Stomach (tissue), 9 donors: ENCODE data around the gene ZFP92. TPM values are rescaled to one million over a fixed set of nuclear protein-coding genes. Genes with fewer than 3 reads are reported as not detected.
"Not testable (repeated sequence)": the region's sequence is repeated elsewhere in the genome, so short reads cannot be mapped to it uniquely, and the experiment has no call there.

Experiments used
- DNase-seq, 2 donors: peaks; one replicate each; pipeline versions ENCODE4 v3.0.0 to v3.0.0-alpha.2; 2013 to 2019
- H3K27ac ChIP-seq, 5 donors: fragments of 200-600 bp in 4 of 5; sonication (generic) in 4 of 5; one replicate each; pipeline ENCODE4 v1.5.1; 2013 to 2019; ENCODE audit warnings: mild to moderate bottlenecking in 1 of 5, moderate library complexity in 1 of 5
- H3K27me3 ChIP-seq, 3 donors: fragments of 200-600 bp; sonication (generic); one replicate each; pipeline ENCODE4 v1.5.1; 2017 to 2019; ENCODE audit warnings: mixed run types in 1 of 3
- H3K36me3 ChIP-seq, 4 donors: fragments of 200-600 bp; sonication (generic); 1 replicate in 3 of 4; 2 replicates in 1 of 4; pipeline ENCODE4 v1.5.1; 2016 to 2019
- H3K4me1 ChIP-seq, 4 donors: fragments of 200-600 bp; sonication (generic); one replicate each; pipeline ENCODE4 v1.5.1; 2016 to 2019
- H3K4me3 ChIP-seq, 4 donors: fragments of 200-600 bp; sonication (generic) in 3 of 4; one replicate each; pipeline ENCODE4 v1.5.1; 2016 to 2019; ENCODE audit warnings: mild to moderate bottlenecking in 1 of 4
- H3K9me3 ChIP-seq, 4 donors: fragments of 200-600 bp; sonication (generic); one replicate each; pipeline ENCODE4 v1.5.1; 2016 to 2019
- CTCF ChIP-seq, 7 experiments: fragments of 450-650 bp in 4 of 7; fragments of 200-600 bp in 3 of 7; sonication (generic) in 3 of 7; IDR thresholded peaks; one replicate each; pipeline ENCODE4 v1.5.1; 2016 to 2019; ENCODE audit warnings: antibody characterized with exemption in 7 of 7, control low read depth in 2 of 7, mild to moderate bottlenecking in 1 of 7
- EP300 ChIP-seq: sonication (generic); formaldehyde crosslinking; IDR thresholded peaks from one replicate; pipeline ENCODE4 v1.6.1; 2017; ENCODE audit warnings: antibody characterized with exemption
- POLR2A ChIP-seq, 4 donors: fragments of 450-650 bp; IDR thresholded peaks; one replicate each; pipeline ENCODE4 v1.6.1; 2016; ENCODE audit warnings: antibody characterized with exemption in 4 of 4, control low read depth in 2 of 4, mild to moderate bottlenecking in 1 of 4, moderate library complexity in 1 of 4
- POLR2AphosphoS5 ChIP-seq, 3 donors: sonication (generic); formaldehyde crosslinking; IDR thresholded peaks; one replicate each; pipeline ENCODE4 v1.6.1; 2016; ENCODE audit warnings: antibody characterized with exemption in 3 of 3
- WGBS, 5 donors: extraction: QIAGEN DNeasy Blood & Tissue Kit in 3 of 5; methylation state at CpG; one replicate each; pipeline versions ENCODE4 v1.1.5 to v1.1.7; 2013 to 2018; 5-methylcytosine and 5-hydroxymethylcytosine counted together
- intact Hi-C: fragments of 100-400 bp; cut with DNase I; formaldehyde crosslinking; loops from one replicate; pipeline ENCODE4 v1.15.1; 2023; ENCODE audit warnings: low total_unique reads
- polyA plus RNA-seq, 3 donors: library from polyadenylated mRNA; stranded (reverse); fragments of 200-250 nt; gene quantifications; one replicate each; pipeline ENCODE4 v1.2.3, GENCODE V29; 2013
- total RNA-seq, 5 donors: library from RNA; depleted of rRNA; stranded (reverse); fragments of >200 nt; gene quantifications; one replicate each; pipeline versions ENCODE4 v1.1.0 to v1.2.3, GENCODE V29; 2014 to 2016
- donor health status: healthy with polysubstance abuse.
- donor health status: Bipolar disorder and iron deficiency.
- donor health status: healthy.

ZFP92 gene
- total and polyA plus RNA-seq, 8 donors = under 0.01 to 0.92 (median 0.31) TPM; not detected in 3

- H3K27ac ChIP-seq = no peak overlapping the region
- WGBS, 5 donors = 84 to 93% (median 90%) methylated on average over 3 of the region's 3 CpGs
- TF ChIP-seq EP300 = no peak
- no peak for TF ChIP-seq CTCF (IDR thresholded peaks at IDR 0.05)
- peaks cover 0 to 11% (median 4%) of the 10 kb centered on the region in 4 donors for H3K9me3 ChIP-seq
- intact Hi-C loops = no loop called here
- H3K4me1 ChIP-seq = peaks cover 0 to 4% (median 0%) of the 10 kb centered on the region in 4 donors
- H3K4me3 ChIP-seq = no peak overlapping the region
- DNase-seq = no peak
- no peaks in the 10 kb centered on the region for H3K36me3 ChIP-seq
- no peaks in the 10 kb centered on the region for H3K27me3 ChIP-seq
Observed at GRCh38 chrX:153382563-153383482, 28.4 kb upstream of the ZFP92 start.

- WGBS, 5 donors = 78 to 88% (median 87%) methylated on average over 5 to 6 of the region's 6 CpGs
- H3K36me3 ChIP-seq = no peaks in the 10 kb centered on the region
Observed at GRCh38 chrX:153384390-153384789, 26.9 kb upstream of the ZFP92 start.

GRCh38 chrX:153384973-153385372 lies 26.3 kb upstream of the ZFP92 start:
- H3K4me1 ChIP-seq, H3K27ac ChIP-seq, DNase-seq, H3K36me3 ChIP-seq, H3K4me3 ChIP-seq, H3K27me3 ChIP-seq, H3K9me3 ChIP-seq, intact Hi-C loops: not testable (repeated sequence)
- WGBS, 5 donors = 63 to 83% (median 69%) methylated on average over 2 of the region's 2 CpGs

More at GRCh38 chrX:153384390-153384789, 26.9 kb upstream of the ZFP92 start:
- no peak overlapping the region for H3K4me3 ChIP-seq
- no peaks in the 10 kb centered on the region for H3K27me3 ChIP-seq
- H3K4me1 ChIP-seq = peaks cover 0 to 4% (median 0%) of the 10 kb centered on the region in 4 donors
- no peak overlapping the region for H3K27ac ChIP-seq
- TF ChIP-seq EP300 = no peak
- no peak for TF ChIP-seq CTCF (IDR thresholded peaks at IDR 0.05)
- no peak for TF ChIP-seq POLR2A (IDR thresholded peaks at IDR 0.05)
- TF ChIP-seq POLR2AphosphoS5 (IDR thresholded peaks at IDR 0.05) = no peak
- DNase-seq = no peak
- intact Hi-C loops = no loop called here
- H3K9me3 ChIP-seq = no peaks in the 10 kb centered on the region

- DNase-seq = no peak
- H3K36me3 ChIP-seq = no peaks in the 10 kb centered on the region
- H3K27ac ChIP-seq = no peak overlapping the region
- intact Hi-C loops = no loop called here
- 77 to 86% (median 80%) methylated on average over 5 of the region's 5 CpGs for WGBS, 5 donors
- no peak for TF ChIP-seq EP300
- no peak for TF ChIP-seq POLR2AphosphoS5 (IDR thresholded peaks at IDR 0.05)
- TF ChIP-seq POLR2A (IDR thresholded peaks at IDR 0.05) = no peak
- no peak for TF ChIP-seq CTCF (IDR thresholded peaks at IDR 0.05)
- no peaks in the 10 kb centered on the region for H3K27me3 ChIP-seq
- H3K4me3 ChIP-seq = no peak overlapping the region
- no peaks in the 10 kb centered on the region for H3K9me3 ChIP-seq
- H3K4me1 ChIP-seq = peaks cover 0 to 4% (median 0%) of the 10 kb centered on the region in 4 donors
Observed at GRCh38 chrX:153386097-153386496, 25.2 kb upstream of the ZFP92 start.

GRCh38 chrX:153387345-153387744 lies 23.9 kb upstream of the ZFP92 start:
- no peaks in the 10 kb centered on the region for H3K4me1 ChIP-seq
- WGBS, 5 donors = 59 to 81% (median 65%) methylated on average over 2 to 5 of the region's 5 CpGs
- TF ChIP-seq POLR2A (IDR thresholded peaks at IDR 0.05) (no peak), POLR2AphosphoS5 (IDR thresholded peaks at IDR 0.05) (no peak), EP300 (no peak), CTCF (IDR thresholded peaks at IDR 0.05) (no peak)
- DNase-seq = no peak
- intact Hi-C loops = no loop called here
- H3K27ac ChIP-seq = no peak overlapping the region
- no peaks in the 10 kb centered on the region for H3K36me3 ChIP-seq
- no peaks in the 10 kb centered on the region for H3K27me3 ChIP-seq
- H3K4me3 ChIP-seq = no peak overlapping the region
- H3K9me3 ChIP-seq = no peaks in the 10 kb centered on the region
